IPS DF 6.9 (cell line): Measurements from ENCODE around the gene SIK2.

Experiments used
- DNase-seq: peaks from one replicate; pipeline ENCODE4 v3.0.0-alpha.2; 2013; ENCODE audit warnings: low read depth, low spot score
- H3K27ac ChIP-seq: one replicate; pipeline ENCODE4 v1.5.1; 2013; ENCODE audit warnings: low read length, control low read depth
- H3K27me3 ChIP-seq: 2 replicates; pipeline ENCODE4 v1.6.1; 2013; ENCODE audit warnings: mild to moderate bottlenecking, low read length; ENCODE audit not compliant: control insufficient read depth, insufficient read depth
- H3K36me3 ChIP-seq: 2 replicates; pipeline ENCODE4 v1.6.1; 2013; ENCODE audit warnings: low read length; ENCODE audit not compliant: control insufficient read depth, insufficient read depth
- H3K4me1 ChIP-seq: 2 replicates; pipeline ENCODE4 v1.6.1; 2013; ENCODE audit warnings: low read length; ENCODE audit not compliant: control insufficient read depth, insufficient read depth
- H3K4me3 ChIP-seq: 2 replicates; pipeline ENCODE4 v1.5.1; 2013; ENCODE audit warnings: mild to moderate bottlenecking, low read length
- H3K9me3 ChIP-seq: 2 replicates; pipeline ENCODE4 v1.6.1; 2013; ENCODE audit warnings: low read length, inconsistent platforms; ENCODE audit not compliant: control insufficient read depth, insufficient read depth
- WGBS: extraction: QIAGEN DNeasy Blood & Tissue Kit; methylation state at CpG from one replicate; pipeline ENCODE4 v1.1.7; 2013; ENCODE audit warnings: mixed read lengths, missing lambda C conversion rate; ENCODE audit not compliant: insufficient read length, insufficient coverage; 5-methylcytosine and 5-hydroxymethylcytosine counted together

The SIK2 gene

DNA sequence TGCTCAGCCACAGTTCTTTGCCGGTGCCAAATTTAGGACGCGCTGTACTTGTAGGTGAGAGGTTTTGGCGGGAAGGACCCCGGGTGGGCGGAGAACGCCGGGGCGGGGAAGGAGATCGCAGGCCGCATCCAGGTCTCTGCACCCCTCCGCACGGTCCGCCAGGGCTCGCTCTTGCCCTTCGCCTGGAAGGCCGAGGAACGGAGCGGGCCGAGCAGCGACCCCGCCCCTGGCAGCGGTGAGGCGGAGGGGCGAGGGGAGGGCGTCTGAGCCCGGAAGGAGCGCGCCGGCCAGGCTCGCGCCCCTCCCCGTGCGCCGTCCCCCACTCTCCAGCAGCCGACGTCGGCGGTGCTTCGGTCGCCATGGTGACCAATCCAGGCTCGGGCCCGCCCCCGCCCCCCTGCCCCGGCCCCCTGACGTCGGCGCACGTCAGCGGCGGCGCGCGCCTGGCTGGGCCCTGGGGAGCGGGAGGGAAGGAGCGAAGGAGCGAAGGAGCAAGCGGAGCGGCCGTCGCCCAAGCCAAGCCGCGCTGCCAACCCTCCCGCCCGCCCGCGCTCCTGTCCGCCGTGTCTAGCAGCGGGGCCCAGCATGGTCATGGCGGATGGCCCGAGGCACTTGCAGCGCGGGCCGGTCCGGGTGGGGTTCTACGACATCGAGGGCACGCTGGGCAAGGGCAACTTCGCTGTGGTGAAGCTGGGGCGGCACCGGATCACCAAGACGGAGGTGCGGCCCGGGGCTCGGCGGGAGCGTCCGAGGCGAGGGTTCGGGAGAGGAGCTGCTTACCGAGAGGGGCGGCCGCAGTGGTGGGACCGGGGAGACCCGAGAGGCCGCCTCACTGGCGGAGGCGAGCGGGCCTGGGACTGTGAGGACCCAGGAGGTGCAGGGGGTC, at the start of gene SIK2:
Gene SIK2 (plus strand): TSS at position 471 of the 886 bp plus-strand sequence. CDS start 115 bp downstream, at position 586.
- Histone ChIP-seq H3K36me3 (no peaks in the 10 kb centered on the region), H3K4me1 (peaks cover 2% of the 10 kb centered on the region; the same call in 1 of the 2 replicates), H3K27me3 (peaks cover 4% of the 10 kb centered on the region; the same call in 1 of the 2 replicates), H3K27ac (no peak within 1 kb of the TSS), H3K4me3 (peak within 1 kb of the TSS; percentile 82), H3K9me3 (no peaks in the 10 kb centered on the region)
- DNase-seq: peak; percentile 92
- WGBS: no CpG with 5 or more reads among the region's 100 CpGs

DNA sequence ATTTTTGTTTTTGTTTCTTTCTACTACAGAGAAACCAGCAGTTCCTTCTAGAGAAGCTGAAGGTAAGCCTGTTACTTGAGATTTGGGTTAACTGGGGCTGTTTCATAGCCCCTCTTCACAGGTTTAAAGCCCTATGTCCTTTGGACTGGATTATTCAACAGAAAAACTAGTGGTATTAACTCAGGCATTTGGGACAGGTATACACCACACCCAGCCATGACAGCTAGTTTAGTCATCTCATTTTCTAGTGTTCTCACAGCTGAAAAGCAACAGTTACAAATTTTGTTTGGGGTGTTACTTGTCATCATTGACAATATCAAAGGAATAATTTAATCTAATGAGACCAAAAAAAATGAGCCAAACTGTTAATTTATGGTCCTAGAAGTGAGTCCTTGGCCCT, 47.7 kb upstream of the SIK2 start:
- no peaks in the 10 kb centered on the region for H3K36me3 ChIP-seq
- H3K27me3 ChIP-seq: no peaks in the 10 kb centered on the region
- 0 out of 2 replicates have a peak, but pooled peaks cover 2% of the 10 kb centered on the region for H3K9me3 ChIP-seq
- no peaks in the 10 kb centered on the region for H3K4me1 ChIP-seq
- no peak overlapping the region for H3K4me3 ChIP-seq
- H3K27ac ChIP-seq: no peak overlapping the region
- no peak for DNase-seq

DNA sequence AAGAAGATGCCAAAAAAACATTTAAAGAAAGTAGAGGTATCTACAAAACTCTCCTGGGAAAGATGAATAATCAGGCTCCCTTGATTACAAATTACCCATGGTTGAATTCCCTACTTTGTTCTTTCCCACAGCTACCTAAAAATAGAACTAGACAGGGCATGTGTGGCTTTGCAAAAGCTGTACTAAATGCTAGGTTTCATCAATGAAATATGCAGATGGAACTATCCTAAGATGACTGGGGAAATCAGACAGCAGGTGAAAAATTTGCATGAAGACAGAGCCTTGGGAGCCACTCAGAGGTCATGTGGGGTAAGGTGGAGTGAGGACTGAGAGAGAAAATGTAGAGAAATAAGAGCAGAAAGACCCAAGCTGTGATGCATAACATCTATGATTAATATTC, 47.0 kb upstream of the SIK2 start:
- H3K4me3 ChIP-seq: no peak overlapping the region
- 0 out of 2 replicates have a peak, but pooled peaks cover 2% of the 10 kb centered on the region for H3K9me3 ChIP-seq
- H3K36me3 ChIP-seq: no peaks in the 10 kb centered on the region
- H3K4me1 ChIP-seq: no peaks in the 10 kb centered on the region
- no peaks in the 10 kb centered on the region for H3K27me3 ChIP-seq
- no peak for DNase-seq
- no peak overlapping the region for H3K27ac ChIP-seq

DNA sequence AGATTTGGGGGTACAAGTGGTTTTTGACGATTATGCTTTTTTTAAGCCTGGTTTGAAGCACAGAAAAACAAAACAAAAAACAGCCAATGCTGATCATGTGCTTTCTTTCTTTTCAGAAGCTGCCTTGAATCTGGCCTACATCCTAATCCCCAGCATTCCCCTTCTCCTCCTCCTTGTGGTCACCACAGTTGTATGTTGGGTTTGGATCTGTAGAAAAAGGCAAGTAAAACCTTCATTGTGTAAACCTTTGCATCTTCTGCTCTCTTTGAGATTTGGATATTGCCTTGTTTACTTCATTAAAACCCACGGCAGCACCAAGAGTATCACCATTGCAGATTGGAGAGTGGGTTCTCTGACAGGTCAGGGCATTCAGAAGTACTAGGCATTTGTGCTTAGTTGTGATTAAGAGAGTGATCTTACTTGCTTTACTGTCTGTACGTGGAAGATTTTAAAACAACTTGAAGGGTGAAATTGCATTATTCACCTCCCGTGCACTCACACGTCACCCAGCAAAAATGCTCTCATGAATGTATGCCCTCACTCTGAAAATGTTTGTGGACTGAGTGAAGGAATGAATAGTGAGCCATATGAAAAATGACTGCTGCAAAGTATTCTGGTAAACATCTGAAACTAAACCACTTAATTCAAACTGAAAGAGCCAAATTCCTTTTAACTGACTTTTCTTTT, 44.7 kb upstream of the SIK2 start:
- no peak for DNase-seq
- H3K9me3 ChIP-seq: 0 out of 2 replicates have a peak, but pooled peaks cover 2% of the 10 kb centered on the region
- WGBS: 100% methylated on average over 1 of the region's 5 CpGs
- no peak overlapping the region for H3K4me3 ChIP-seq
- no peaks in the 10 kb centered on the region for H3K27me3 ChIP-seq
- H3K27ac ChIP-seq: no peak overlapping the region
- no peaks in the 10 kb centered on the region; the same call in 1 of the 2 replicates for H3K4me1 ChIP-seq
- H3K36me3 ChIP-seq: no peaks in the 10 kb centered on the region

- Histone ChIP-seq H3K4me1 (no peaks in the 10 kb centered on the region; the same call in 1 of the 2 replicates), H3K9me3 (0 out of 2 replicates have a peak, but pooled peaks cover 2% of the 10 kb centered on the region), H3K27ac (no peak overlapping the region), H3K4me3 (no peak overlapping the region), H3K36me3 (no peaks in the 10 kb centered on the region), H3K27me3 (no peaks in the 10 kb centered on the region)
- DNase-seq: no peak
- WGBS: no CpG with 5 or more reads among the region's 11 CpGs
Observed at GRCh38 chr11:111559800-111560464, 42.3 kb upstream of the SIK2 start.

DNA sequence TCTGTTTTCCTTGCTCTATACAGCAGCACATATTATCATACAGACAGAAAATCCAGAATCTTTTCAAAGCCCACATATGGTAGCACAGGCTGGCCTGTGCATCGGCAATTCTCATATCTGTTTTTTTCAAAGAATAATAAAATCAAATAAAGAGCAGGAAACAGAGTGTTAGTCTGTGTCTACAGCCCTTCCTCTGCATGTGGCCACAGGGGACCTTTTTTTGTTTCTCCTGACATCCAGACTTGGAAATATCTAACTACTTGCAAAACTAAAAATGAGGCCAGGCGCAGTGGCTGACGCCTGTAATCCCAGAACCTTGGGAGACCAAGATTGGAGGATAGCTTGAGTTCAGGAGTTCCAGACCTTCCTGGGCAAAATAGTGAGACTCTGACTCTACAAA, 41.4 kb upstream of the SIK2 start:
- no CpG with 5 or more reads among the region's 3 CpGs for WGBS
- 0 out of 2 replicates have a peak, but pooled peaks cover 2% of the 10 kb centered on the region for H3K9me3 ChIP-seq
- DNase-seq: no peak
- no peaks in the 10 kb centered on the region for H3K27me3 ChIP-seq
- H3K36me3 ChIP-seq: no peaks in the 10 kb centered on the region
- H3K27ac ChIP-seq: no peak overlapping the region
- H3K4me1 ChIP-seq: no peaks in the 10 kb centered on the region; the same call in 1 of the 2 replicates
- no peak overlapping the region for H3K4me3 ChIP-seq

- Histone ChIP-seq H3K4me1 (no peaks in the 10 kb centered on the region; the same call in 1 of the 2 replicates), H3K9me3 (no peaks in the 10 kb centered on the region), H3K36me3 (no peaks in the 10 kb centered on the region), H3K27me3 (no peaks in the 10 kb centered on the region), H3K4me3 (no peak overlapping the region), H3K27ac (no peak overlapping the region)
- DNase-seq: no peak
- no CpG with 5 or more reads among the region's 3 CpGs for WGBS
Observed at GRCh38 chr11:111561306-111561705, 40.9 kb upstream of the SIK2 start.

DNA sequence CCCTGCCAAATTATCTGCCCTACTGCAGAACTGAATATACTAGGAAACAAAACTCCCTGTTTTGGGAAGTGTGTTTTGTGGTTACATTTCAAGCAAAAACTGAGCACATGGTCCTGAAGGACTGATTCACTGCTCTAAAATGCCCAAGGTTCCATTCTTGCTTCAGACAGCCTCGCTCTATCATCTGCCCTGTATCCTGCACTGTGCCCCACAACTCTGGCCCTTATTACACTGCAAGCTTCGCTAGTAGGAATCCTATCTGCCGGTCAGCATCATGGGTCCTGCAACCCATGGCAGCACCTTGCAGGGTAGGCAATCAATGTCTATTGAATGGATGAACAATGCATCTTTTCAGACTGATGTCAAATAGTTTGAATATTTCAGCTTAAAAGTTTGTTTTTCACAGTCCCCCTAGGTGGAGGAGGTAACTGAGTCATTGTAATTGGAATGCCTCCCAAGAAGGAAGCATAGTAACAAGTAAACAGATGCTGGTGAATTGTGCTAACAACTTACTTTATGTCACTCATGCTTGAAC, 40.4 kb upstream of the SIK2 start:
- Histone ChIP-seq H3K4me1 (no peaks in the 10 kb centered on the region; the same call in 1 of the 2 replicates), H3K27ac (no peak overlapping the region), H3K27me3 (no peaks in the 10 kb centered on the region), H3K36me3 (no peaks in the 10 kb centered on the region), H3K9me3 (no peaks in the 10 kb centered on the region), H3K4me3 (no peak overlapping the region)
- DNase-seq: no peak
- WGBS: no CpG with 5 or more reads among the region's 3 CpGs

DNA sequence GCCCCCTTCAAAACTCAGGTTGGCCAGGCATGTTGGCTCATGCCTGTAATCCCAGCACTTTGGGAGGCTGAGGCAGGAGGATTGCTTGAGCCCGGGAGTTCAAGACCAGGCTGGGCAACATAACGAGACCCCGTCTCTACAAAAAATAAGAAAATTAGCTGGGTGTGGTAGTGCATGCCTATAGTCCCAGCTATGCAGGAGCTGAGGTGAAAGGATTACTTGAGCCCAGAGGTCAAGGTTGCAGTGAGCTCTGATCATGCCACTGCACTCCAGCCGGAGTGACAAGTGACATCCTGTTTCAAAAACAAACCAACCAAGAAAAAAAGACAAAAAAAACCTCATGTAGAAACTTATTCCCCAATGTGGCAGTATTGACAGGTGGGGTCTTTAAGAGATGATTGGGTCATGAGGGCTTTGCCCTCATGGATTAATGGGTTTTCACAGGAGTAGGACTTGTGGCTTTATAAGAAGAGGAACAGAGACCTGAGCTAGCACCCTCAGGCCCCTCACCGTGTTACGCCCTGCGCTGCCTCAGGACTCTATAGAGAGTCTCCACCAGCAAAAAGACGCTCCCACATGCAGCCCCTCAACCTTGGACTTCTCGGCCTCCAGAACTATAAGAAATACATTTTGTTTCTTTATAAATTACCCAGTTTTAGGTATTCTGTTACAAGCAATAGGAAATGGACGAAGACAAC, 39.4 kb upstream of the SIK2 start:
- WGBS: no CpG with 5 or more reads among the region's 10 CpGs
- Histone ChIP-seq H3K27ac (no peak overlapping the region), H3K4me3 (no peak overlapping the region), H3K36me3 (no peaks in the 10 kb centered on the region), H3K4me1 (no peaks in the 10 kb centered on the region; the same call in 1 of the 2 replicates), H3K9me3 (no peaks in the 10 kb centered on the region), H3K27me3 (no peaks in the 10 kb centered on the region)
- no peak for DNase-seq
